ENCODE results near the gene HRG. TPM values are rescaled to one million over a fixed set of nuclear protein-coding genes. Genes with fewer than 3 reads are reported as not detected.

Gene HRG
- polyA plus RNA-seq, 3 donors, result 2.4 to 3.5 (median 2.5) TPM

DNA sequence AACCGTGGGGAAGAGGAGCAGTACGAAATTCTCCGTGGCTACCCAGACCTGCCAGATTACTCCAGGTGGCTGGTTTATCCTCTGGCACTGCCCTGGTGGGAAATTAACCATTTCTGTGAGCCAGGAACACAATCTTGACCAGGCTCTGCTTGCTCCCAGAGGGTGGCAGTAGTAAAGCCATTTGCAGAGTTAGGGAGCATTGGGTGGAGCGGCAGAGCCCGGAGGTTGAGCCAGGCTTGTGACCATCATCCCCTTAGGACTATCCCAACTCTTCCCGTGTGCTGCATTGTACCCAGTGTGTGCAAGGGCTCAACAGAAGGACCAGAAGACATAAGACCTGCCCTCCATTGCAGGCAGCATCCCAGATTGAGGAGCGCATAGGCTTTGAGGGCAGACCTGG is 56.6 kb downstream of the HRG start:
- no peak for DNase-seq

DNA sequence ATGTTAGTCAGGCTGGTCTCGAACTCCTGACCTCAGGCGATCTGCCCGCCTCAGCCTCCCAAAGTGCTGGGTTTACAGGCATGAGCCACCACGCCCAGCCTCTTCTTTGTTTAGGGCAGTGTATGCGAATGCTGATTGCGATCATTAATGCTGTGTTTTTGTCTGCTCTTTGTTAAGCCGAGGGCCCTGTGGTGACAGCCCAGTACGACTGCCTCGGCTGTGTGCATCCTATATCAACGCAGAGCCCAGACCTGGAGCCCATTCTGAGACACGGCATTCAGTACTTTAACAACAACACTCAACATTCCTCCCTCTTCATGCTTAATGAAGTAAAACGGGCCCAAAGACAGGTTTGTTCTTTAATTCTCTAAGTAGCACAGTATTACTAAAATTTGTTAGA is 59.1 kb downstream of the HRG start:
- DNase-seq, result no peak

Other genes with a start within 250 kb of the HRG start
- gene CRYGS, start 121.6 kb upstream of the HRG start, polyA plus RNA-seq (ENCODE audit: insufficient read length in 3 of 3), result 10 to 100 TPM in 2 of 3 donors, 1 to 10 TPM in 1; 5.8 to 13.0 (median 10.1) TPM
- 10 to 100 TPM; 17.0 to 27.1 (median 22.4) TPM for gene TBCCD1, start 98.7 kb upstream of the HRG start, polyA plus RNA-seq (ENCODE audit: insufficient read length in 3 of 3)
- gene DNAJB11, start 95.3 kb upstream of the HRG start, polyA plus RNA-seq (ENCODE audit: insufficient read length in 3 of 3), result 10 to 100 TPM; 67.9 to 73.9 (median 68.7) TPM
- gene AHSG, start 53.0 kb upstream of the HRG start, polyA plus RNA-seq (ENCODE audit: insufficient read length in 3 of 3), result under 1 TPM; 0.44 to 0.61 (median 0.56) TPM
- gene FETUB, start 25.6 kb upstream of the HRG start, polyA plus RNA-seq (ENCODE audit: insufficient read length in 3 of 3), result under 1 TPM; 0.16 to 0.84 (median 0.65) TPM
- 100 to 1,000 TPM in 2 of 3 donors, 10 to 100 TPM in 1; 84.2 to 146 (median 119) TPM for gene KNG1, start 51.3 kb downstream of the HRG start, polyA plus RNA-seq (ENCODE audit: insufficient read length in 3 of 3)
- gene EIF4A2, start 117.6 kb downstream of the HRG start, polyA plus RNA-seq (ENCODE audit: insufficient read length in 3 of 3), result 100 to 1,000 TPM; 718 to 864 (median 851) TPM
- 10 to 100 TPM; 47.1 to 50.8 (median 47.6) TPM for gene RFC4, start 140.5 kb downstream of the HRG start, polyA plus RNA-seq (ENCODE audit: insufficient read length in 3 of 3)
- under 1 TPM in 2 of 3 donors, not detected in 1; 0.03 to 0.04 TPM for gene ADIPOQ, start 176.7 kb downstream of the HRG start, polyA plus RNA-seq (ENCODE audit: insufficient read length in 3 of 3)